Hepatocyte (in vitro differentiated cells): ENCODE results near the gene FXYD2.

ENCODE experiments used
- EZH2 ChIP-seq: fragments of 200-600 bp; sonication (generic); IDR thresholded peaks from 2 replicates; pipeline ENCODE4 v1.6.1; 2016; ENCODE audit warnings: antibody characterized with exemption, mild to moderate bottlenecking, borderline replicate concordance
- EZH2phosphoT487 ChIP-seq: fragments of 200-600 bp; sonication (generic); IDR thresholded peaks from one replicate; pipeline ENCODE4 v1.6.1; 2018; ENCODE audit warnings: antibody characterized with exemption, mild to moderate bottlenecking, low read depth, moderate library complexity; ENCODE audit not compliant: unreplicated experiment, severe bottlenecking
- TF ChIP-seq, protein P1 (sequence below): fragments of 200-600 bp; sonication (generic); IDR thresholded peaks from 2 replicates; pipeline ENCODE4 v1.5.1; 2016; ENCODE audit warnings: antibody characterized with exemption, mild to moderate bottlenecking; ENCODE audit not compliant: poor library complexity

DNA sequence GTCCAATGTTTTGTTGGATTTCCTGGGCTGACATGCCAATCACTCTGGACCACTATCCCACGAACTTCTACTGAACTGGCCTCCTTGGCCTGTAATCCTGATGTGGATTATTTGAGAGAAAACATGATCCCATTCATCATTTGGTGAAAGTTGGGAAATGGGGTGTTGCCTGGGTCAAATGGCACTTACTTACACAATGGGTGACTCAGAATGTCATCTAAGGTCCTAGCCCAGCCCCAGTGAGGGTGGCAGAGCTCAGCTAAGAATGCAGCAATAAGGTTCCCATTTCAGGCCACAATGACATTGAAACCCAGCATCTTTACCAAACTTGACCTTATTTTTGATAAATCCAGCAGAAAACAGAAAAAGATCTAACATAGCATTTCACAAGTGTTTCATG is 19.5 kb downstream of the FXYD2 start:
- TF ChIP-seq, protein P1, sequence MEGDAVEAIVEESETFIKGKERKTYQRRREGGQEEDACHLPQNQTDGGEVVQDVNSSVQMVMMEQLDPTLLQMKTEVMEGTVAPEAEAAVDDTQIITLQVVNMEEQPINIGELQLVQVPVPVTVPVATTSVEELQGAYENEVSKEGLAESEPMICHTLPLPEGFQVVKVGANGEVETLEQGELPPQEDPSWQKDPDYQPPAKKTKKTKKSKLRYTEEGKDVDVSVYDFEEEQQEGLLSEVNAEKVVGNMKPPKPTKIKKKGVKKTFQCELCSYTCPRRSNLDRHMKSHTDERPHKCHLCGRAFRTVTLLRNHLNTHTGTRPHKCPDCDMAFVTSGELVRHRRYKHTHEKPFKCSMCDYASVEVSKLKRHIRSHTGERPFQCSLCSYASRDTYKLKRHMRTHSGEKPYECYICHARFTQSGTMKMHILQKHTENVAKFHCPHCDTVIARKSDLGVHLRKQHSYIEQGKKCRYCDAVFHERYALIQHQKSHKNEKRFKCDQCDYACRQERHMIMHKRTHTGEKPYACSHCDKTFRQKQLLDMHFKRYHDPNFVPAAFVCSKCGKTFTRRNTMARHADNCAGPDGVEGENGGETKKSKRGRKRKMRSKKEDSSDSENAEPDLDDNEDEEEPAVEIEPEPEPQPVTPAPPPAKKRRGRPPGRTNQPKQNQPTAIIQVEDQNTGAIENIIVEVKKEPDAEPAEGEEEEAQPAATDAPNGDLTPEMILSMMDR: no peak
- no peak for TF ChIP-seq EZH2
- TF ChIP-seq EZH2phosphoT487: no peak
